HG03159 (cell line): ENCODE results near the gene WWC1.
"Not testable (repeated sequence)": the region's sequence is repeated elsewhere in the genome, so short reads cannot be mapped to it uniquely, and the experiment has no call there.

Experiments used
- ATAC-seq: cut with Tn5 transposase; IDR thresholded peaks from one replicate; pipeline ENCODE4 v1.9.1; 2021; ENCODE audit warnings: mild to moderate bottlenecking, moderate library complexity; ENCODE audit not compliant: unreplicated experiment

The WWC1 gene

GRCh38 chr5:168307022-168307421, 15.6 kb downstream of the WWC1 start:
- no peak for ATAC-seq

- no peak for ATAC-seq
Measured at GRCh38 chr5:168307925-168308584, 16.6 kb downstream of the WWC1 start.

GRCh38 chr5:168308976-168309598, 17.6 kb downstream of the WWC1 start:
- ATAC-seq, result no peak

- ATAC-seq, result not testable (repeated sequence)
Measured at GRCh38 chr5:168310541-168310940, 19.1 kb downstream of the WWC1 start.

- ATAC-seq, result no peak
Measured at GRCh38 chr5:168311061-168311566, 19.7 kb downstream of the WWC1 start.

- no peak for ATAC-seq
Measured at GRCh38 chr5:168312606-168313295, 21.3 kb downstream of the WWC1 start.

GRCh38 chr5:168313596-168314204, 22.3 kb downstream of the WWC1 start:
- no peak for ATAC-seq

GRCh38 chr5:168314735-168315411, 23.4 kb downstream of the WWC1 start:
- no peak for ATAC-seq

- ATAC-seq, result no peak
Measured at GRCh38 chr5:168315416-168316138, 24.1 kb downstream of the WWC1 start.

- ATAC-seq, result no peak
Measured at GRCh38 chr5:168316139-168316578, 24.7 kb downstream of the WWC1 start.

- ATAC-seq, result no peak
Measured at GRCh38 chr5:168317096-168317520, 25.7 kb downstream of the WWC1 start.

- ATAC-seq, result no peak
Measured at GRCh38 chr5:168317521-168318147, 26.2 kb downstream of the WWC1 start.

GRCh38 chr5:168318240-168318639, 26.8 kb downstream of the WWC1 start:
- ATAC-seq, result no peak

- ATAC-seq, result no peak
Measured at GRCh38 chr5:168319774-168320173, 28.3 kb downstream of the WWC1 start.

- ATAC-seq, result no peak
Measured at GRCh38 chr5:168320805-168321204, 29.4 kb downstream of the WWC1 start.

- ATAC-seq, result no peak
Measured at GRCh38 chr5:168324859-168325630, 33.6 kb downstream of the WWC1 start.

- ATAC-seq, result no peak
Measured at GRCh38 chr5:168327019-168327421, 35.6 kb downstream of the WWC1 start.

- ATAC-seq, result no peak
Measured at GRCh38 chr5:168327451-168327850, 36.0 kb downstream of the WWC1 start.

GRCh38 chr5:168327994-168328393, 36.5 kb downstream of the WWC1 start:
- no peak for ATAC-seq
